T-helper 2 cell treated with Interferon-gamma antibody and Interleukin-4, amounts not matched to agents 5 μg/mL and 100 μg/mL, for 36 hours (primary cell): ENCODE results near the gene HSP90AB1.
A peak's percentile ranks its signal among the peaks of the same experiment; 100 is the strongest.
"Not testable (repeated sequence)": the region's sequence is repeated elsewhere in the genome, so short reads cannot be mapped to it uniquely, and the experiment has no call there.

Source experiments
- DNase-seq: peaks from one replicate; pipeline ENCODE4 v3.0.0; 2021; ENCODE audit warnings: low spot score
- H3K27ac Mint-ChIP-seq: one replicate; pipeline ENCODE4 v1.8.0; 2021; ENCODE audit warnings: mild to moderate bottlenecking, mixed read lengths
- H3K27me3 Mint-ChIP-seq: one replicate; pipeline ENCODE4 v1.8.0; 2021; ENCODE audit warnings: low read depth, mixed read lengths
- H3K36me3 Mint-ChIP-seq: one replicate; pipeline ENCODE4 v1.8.0; 2021; ENCODE audit warnings: low read depth, mixed read lengths
- H3K4me1 Mint-ChIP-seq: one replicate; pipeline ENCODE4 v1.8.0; 2021; ENCODE audit warnings: low read depth, mixed read lengths
- H3K4me3 Mint-ChIP-seq: one replicate; pipeline ENCODE4 v1.8.0; 2022; ENCODE audit warnings: mild to moderate bottlenecking, moderate library complexity, mixed read lengths
- H3K9me3 Mint-ChIP-seq: one replicate; pipeline ENCODE4 v1.8.0; 2021; ENCODE audit warnings: mixed read lengths

The HSP90AB1 gene

DNA sequence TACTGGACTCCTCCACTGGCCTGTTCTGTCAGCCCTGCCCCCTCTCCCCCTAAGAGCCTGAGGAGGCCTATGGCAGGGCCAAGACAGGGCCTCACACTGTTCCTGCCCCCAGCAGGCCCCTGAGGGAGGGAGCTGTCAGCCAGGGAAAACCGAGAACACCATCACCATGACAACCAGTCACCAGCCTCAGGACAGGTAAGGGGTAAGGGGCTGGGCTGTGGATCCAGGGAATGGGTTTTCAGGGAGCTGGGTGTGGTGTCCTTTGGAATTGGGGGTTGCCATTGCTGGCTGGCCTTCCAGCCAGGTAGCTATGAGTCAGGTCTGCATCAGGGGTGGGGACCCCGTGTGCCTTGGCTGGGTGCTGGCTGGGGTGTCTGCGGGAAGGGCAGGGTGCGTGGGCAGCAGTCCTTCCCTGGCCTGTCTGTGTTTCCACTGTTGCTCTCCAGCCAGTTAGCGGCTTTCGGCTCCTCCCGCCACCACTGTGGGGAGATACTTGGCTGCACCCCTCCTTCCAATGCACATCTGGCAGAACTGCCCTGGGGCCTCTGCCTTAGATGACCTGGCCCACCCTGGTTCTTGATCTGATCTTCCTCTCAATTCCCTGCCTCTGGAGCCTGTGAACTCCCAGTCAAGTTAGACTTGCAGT lies 19.6 kb upstream of the HSP90AB1 start:
- DNase-seq = no peak
- Mint-ChIP-seq H3K36me3 (peaks cover 11% of the 10 kb centered on the region), H3K27ac (no peak overlapping the region), H3K4me1 (peaks cover 20% of the 10 kb centered on the region), H3K27me3 (no peaks in the 10 kb centered on the region), H3K9me3 (no peaks in the 10 kb centered on the region), H3K4me3 (no peak overlapping the region)

DNA sequence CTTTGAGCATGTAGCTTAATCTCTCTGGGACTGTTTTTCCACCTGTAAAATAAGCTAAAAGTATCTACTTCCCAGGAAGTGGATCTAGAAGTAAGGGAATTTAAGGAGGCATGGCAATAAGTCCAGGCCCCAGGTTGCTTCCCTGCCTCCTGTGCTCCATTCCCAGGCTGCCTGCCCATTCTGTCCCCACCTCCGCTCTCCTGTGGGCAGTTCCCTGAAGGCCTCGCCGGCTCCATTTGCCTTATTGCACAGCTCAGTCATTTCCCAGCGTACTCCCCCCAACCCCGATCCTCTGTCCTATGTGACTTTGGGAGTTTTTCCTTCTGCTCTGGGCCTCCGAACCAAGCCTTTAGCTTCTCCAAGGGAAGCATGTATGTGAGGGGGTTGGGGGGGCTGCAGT lies 18.9 kb upstream of the HSP90AB1 start:
- DNase-seq = no peak
- H3K36me3 Mint-ChIP-seq = peaks cover 14% of the 10 kb centered on the region
- H3K9me3 Mint-ChIP-seq = no peaks in the 10 kb centered on the region
- no peak overlapping the region for H3K27ac Mint-ChIP-seq
- no peak overlapping the region for H3K4me3 Mint-ChIP-seq
- no peaks in the 10 kb centered on the region for H3K27me3 Mint-ChIP-seq
- peaks cover 17% of the 10 kb centered on the region for H3K4me1 Mint-ChIP-seq

DNA sequence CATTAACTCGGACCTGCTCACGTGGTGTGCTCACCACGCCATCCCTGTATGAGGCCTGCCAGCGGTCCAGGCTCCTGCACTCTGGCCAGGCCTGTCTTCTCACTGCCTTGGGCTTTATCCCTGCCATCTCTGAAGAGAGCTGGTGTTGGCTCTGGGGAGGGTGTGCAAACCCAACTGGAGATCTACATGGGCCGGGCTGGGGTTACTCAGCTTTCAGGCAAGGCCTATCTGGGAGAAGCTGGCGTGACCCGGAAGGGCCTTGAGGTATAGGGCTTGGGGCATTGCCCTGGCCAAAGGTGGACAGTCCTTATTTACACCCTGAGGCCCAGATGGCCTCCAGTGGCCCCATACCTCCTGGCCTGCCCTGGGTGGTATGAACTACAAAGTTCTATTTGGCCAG lies 18.5 kb upstream of the HSP90AB1 start:
- Mint-ChIP-seq H3K4me3 (no peak overlapping the region), H3K9me3 (no peaks in the 10 kb centered on the region), H3K27me3 (no peaks in the 10 kb centered on the region), H3K4me1 (peaks cover 16% of the 10 kb centered on the region), H3K36me3 (peaks cover 14% of the 10 kb centered on the region), H3K27ac (no peak overlapping the region)
- DNase-seq = no peak

DNA sequence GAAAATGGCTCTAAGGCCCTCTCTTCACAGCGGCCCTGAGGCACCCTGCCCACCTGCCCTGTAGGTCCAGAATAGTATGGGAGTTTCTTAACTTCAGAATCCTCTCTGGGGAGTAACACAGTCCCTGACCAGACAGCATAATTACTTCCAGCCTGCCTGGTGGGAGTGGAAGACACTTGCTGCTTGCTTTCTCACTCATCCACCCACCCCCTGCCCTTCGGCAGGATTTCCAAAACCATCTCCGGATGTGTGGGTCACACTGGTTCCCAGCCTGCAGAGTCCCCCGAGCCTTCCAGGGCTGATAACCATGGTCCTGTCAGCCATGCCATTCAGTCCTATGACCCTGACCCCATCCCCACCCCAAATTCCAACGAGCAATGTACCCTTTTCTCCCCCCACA lies 18.1 kb upstream of the HSP90AB1 start:
- DNase-seq = no peak
- Mint-ChIP-seq H3K27me3 (no peaks in the 10 kb centered on the region), H3K4me1 (peaks cover 16% of the 10 kb centered on the region), H3K9me3 (no peaks in the 10 kb centered on the region), H3K36me3 (peaks cover 14% of the 10 kb centered on the region), H3K27ac (no peak overlapping the region), H3K4me3 (no peak overlapping the region)

DNA sequence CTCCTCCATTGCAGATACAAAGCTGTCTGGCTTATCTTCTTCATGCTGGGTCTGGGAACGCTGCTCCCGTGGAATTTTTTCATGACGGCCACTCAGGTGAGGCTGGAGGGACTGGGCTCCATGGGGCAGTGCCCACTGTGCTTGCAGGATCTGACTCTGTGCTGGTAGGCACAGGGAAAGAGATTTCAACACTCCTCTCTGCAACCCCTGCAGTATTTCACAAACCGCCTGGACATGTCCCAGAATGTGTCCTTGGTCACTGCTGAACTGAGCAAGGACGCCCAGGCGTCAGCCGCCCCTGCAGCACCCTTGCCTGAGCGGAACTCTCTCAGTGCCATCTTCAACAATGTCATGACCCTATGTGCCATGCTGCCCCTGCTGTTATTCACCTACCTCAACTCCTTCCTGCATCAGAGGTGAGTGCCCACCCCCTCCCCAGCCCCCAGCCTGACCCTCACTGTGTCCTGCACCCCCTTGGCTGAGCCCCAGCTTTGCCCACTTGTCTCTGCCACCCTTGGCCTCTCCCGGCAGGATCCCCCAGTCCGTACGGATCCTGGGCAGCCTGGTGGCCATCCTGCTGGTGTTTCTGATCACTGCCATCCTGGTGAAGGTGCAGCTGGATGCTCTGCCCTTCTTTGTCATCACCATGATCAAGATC lies 17.4 kb upstream of the HSP90AB1 start:
- H3K27me3 Mint-ChIP-seq = no peaks in the 10 kb centered on the region
- H3K36me3 Mint-ChIP-seq = peaks cover 14% of the 10 kb centered on the region
- DNase-seq = no peak
- H3K9me3 Mint-ChIP-seq = no peaks in the 10 kb centered on the region
- no peak overlapping the region for H3K27ac Mint-ChIP-seq
- H3K4me3 Mint-ChIP-seq = no peak overlapping the region
- H3K4me1 Mint-ChIP-seq = peaks cover 12% of the 10 kb centered on the region

DNA sequence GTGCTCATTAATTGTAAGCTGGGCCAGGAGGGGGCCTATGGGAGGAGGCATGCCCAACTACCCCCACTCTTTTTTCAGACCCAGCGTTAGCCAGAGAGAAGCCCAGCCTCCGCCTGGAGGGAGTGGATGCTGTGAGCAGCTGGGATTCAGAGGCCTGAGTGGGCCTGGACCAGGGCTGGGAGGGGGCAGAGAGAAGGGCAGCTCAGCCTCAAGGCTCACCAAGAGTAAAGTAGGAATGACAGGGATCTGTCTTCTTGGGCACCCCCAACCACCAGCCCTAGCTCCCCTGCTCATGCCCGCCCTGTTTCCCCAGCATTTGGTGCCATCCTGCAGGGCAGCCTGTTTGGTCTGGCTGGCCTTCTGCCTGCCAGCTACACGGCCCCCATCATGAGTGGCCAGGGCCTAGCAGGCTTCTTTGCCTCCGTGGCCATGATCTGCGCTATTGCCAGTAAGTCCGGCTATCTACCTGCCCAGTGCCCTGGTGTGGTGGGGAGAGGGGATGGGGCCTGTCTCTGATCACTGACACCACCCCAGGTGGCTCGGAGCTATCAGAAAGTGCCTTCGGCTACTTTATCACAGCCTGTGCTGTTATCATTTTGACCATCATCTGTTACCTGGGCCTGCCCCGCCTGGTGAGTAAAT lies 16.7 kb upstream of the HSP90AB1 start:
- Mint-ChIP-seq H3K36me3 (peaks cover 14% of the 10 kb centered on the region), H3K27me3 (no peaks in the 10 kb centered on the region), H3K27ac (no peak overlapping the region), H3K9me3 (no peaks in the 10 kb centered on the region), H3K4me3 (no peak overlapping the region), H3K4me1 (peaks cover 6% of the 10 kb centered on the region)
- DNase-seq = no peak

DNA sequence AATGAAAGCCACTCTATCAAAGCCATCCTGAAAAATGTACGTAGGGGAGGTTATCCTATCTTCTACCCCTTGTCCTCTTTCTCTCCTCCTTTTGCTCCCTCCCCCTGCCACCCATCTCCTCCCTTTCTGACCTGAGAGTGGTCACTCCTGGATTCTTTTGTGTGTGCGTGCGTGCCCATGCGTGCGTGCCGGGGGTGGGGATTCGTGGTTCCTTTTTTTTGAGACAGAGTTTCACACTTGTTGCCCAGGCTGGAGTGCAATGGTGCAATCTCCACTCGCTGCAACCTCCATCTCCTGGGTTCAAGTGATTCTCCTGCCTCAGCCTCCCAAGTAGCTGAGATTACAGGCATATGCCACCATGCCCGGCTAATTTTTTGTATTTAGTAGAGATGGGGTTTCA lies 15.5 kb upstream of the HSP90AB1 start:
- H3K4me1 Mint-ChIP-seq, H3K4me3 Mint-ChIP-seq, H3K27ac Mint-ChIP-seq, H3K27me3 Mint-ChIP-seq, H3K9me3 Mint-ChIP-seq, DNase-seq: not testable (repeated sequence)
- H3K36me3 Mint-ChIP-seq = peaks cover 14% of the 10 kb centered on the region

DNA sequence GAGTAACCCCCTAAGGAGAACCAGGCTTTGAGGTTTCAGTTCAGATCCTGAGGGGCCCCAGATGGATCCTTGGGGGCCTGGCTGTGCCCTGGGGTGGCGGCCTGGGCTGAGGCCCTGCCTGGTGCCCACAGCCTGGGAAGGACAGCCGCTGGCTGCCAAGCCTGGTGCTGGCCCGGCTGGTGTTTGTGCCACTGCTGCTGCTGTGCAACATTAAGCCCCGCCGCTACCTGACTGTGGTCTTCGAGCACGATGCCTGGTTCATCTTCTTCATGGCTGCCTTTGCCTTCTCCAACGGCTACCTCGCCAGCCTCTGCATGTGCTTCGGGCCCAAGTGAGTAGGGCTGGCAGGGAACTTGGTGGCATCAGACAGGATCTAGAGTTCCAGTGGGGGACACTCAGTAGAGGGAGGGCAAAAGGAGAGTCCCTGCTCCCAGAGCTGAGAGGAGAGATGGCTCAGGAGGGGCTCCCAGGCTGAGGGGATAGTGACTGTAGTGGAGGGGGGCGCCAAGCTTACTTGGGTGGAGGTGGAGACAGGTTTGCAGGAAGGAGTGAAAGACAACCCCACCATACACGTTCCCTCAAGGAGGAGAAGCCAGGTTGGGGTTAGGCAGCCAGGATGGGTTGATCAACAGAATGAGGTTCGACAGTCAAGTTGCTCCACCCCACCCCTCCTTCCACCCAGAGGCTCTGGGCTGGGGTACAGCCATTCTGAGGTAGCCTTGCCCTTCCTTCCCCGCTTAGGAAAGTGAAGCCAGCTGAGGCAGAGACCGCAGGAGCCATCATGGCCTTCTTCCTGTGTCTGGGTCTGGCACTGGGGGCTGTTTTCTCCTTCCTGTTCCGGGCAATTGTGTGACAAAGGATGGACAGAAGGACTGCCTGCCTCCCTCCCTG lies 14.0 kb upstream of the HSP90AB1 start:
- Mint-ChIP-seq H3K9me3 (no peaks in the 10 kb centered on the region), H3K27me3 (no peaks in the 10 kb centered on the region), H3K36me3 (peaks cover 14% of the 10 kb centered on the region), H3K4me3 (no peak overlapping the region), H3K4me1 (peaks cover 6% of the 10 kb centered on the region), H3K27ac (peak overlapping the region; percentile 27)
- DNase-seq = no peak

DNA sequence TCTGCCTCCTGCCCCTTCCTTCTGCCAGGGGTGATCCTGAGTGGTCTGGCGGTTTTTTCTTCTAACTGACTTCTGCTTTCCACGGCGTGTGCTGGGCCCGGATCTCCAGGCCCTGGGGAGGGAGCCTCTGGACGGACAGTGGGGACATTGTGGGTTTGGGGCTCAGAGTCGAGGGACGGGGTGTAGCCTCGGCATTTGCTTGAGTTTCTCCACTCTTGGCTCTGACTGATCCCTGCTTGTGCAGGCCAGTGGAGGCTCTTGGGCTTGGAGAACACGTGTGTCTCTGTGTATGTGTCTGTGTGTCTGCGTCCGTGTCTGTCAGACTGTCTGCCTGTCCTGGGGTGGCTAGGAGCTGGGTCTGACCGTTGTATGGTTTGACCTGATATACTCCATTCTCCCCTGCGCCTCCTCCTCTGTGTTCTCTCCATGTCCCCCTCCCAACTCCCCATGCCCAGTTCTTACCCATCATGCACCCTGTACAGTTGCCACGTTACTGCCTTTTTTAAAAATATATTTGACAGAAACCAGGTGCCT lies 13.3 kb upstream of the HSP90AB1 start:
- Mint-ChIP-seq H3K27me3 (no peaks in the 10 kb centered on the region), H3K9me3 (no peaks in the 10 kb centered on the region), H3K27ac (peak overlapping the region; percentile 27), H3K4me1 (peaks cover 10% of the 10 kb centered on the region), H3K4me3 (no peak overlapping the region), H3K36me3 (peaks cover 14% of the 10 kb centered on the region)
- no peak for DNase-seq

DNA sequence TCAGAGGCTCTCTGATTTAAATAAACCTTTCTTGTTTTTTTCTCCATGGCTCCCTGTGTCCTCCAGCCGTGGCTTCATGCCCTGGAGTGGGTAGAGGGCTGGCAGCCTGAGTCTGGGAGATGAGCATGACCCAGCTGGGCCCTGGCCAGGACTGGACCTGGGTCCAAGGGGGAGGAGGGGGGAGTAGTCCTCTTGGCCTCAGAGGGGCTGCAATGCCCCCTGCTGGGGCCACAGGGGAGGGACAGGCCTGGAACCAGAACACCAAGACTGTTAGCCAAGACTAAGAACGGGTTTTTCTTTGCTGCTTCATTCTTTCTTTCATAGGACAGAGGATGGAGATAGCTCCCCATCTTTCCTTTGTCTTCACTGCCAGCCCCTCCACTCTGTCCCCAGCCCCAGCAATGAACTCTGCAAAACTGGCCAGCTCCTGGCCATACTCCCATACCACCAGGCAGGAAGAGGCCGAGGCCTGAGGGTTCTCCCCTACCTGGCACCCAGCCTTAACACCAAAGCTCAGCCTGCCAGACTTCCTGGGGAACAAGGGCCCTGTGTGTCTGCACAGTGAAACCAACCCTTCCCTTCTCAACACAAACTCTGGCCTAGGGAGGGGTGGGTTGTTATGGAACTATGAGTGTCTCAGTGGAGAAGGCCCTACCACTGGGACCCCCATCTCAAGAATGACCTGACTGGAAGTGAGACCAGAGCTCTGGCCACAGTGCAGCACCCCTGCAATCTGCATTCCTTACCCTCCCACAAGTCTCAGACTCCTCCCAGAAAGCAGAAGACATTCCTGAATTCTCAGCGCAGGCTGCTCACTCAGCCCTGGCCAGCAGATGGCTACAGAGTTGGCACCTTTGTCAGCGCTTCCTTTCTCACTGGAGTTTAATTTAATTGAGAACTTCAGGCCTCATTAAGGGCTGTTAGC lies 12.5 kb upstream of the HSP90AB1 start:
- no peak overlapping the region for H3K4me3 Mint-ChIP-seq
- peaks cover 10% of the 10 kb centered on the region for H3K4me1 Mint-ChIP-seq
- no peaks in the 10 kb centered on the region for H3K9me3 Mint-ChIP-seq
- no peak overlapping the region for H3K27ac Mint-ChIP-seq
- H3K36me3 Mint-ChIP-seq = peaks cover 14% of the 10 kb centered on the region
- no peak for DNase-seq
- no peaks in the 10 kb centered on the region for H3K27me3 Mint-ChIP-seq

DNA sequence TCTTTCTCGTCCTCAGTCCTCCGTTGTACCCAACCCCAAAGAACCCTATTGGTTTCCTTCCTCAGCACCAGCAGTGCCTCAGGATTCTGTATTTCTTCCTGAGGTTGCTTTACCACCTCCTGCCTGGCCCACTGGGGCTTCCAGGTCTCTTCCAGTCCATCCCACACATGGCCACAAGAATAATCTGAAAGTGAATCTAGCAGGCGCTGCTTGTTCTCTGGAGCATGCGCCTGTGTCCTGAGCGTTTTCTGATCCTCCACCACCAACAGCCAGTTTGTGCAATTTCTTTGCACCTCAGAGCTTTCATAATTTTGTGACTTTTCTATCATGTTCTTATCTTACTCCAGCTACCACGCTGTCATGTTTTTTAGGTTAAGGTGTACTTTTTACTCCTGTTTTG lies 11.6 kb upstream of the HSP90AB1 start:
- no peak overlapping the region for H3K4me3 Mint-ChIP-seq
- no peak overlapping the region for H3K27ac Mint-ChIP-seq
- H3K36me3 Mint-ChIP-seq = peaks cover 11% of the 10 kb centered on the region
- DNase-seq = no peak
- H3K27me3 Mint-ChIP-seq = no peaks in the 10 kb centered on the region
- H3K4me1 Mint-ChIP-seq = peaks cover 10% of the 10 kb centered on the region
- no peaks in the 10 kb centered on the region for H3K9me3 Mint-ChIP-seq

DNA sequence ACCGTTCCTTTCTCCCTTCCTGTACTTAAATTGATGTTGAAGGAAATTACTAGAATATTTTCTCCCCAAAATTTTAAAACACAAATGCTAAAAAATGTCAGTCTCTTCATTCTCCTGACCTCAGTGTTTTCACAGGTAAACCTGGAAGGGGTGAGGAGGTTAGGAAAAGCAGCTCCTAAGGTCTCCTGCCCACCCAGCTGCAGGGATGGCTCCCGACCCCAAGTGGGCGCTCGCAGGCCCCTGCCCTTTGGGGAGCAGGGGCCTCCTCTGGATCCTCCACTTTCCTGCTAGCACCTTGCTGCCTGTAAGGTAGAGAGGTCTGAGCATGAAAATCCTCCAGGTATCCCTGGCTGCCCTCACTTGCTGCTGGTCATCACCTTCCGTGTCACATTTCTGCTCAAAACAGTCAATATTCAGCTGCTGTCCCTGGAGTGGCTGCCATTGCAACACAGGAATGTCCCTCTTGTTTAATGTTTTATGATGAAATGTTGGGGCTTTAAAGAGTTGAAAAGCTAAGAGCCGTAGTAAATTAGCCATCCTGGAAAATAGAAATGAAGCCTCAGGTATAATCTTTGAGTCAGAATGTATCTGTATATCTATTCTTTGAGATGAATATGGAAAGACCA lies 10.9 kb upstream of the HSP90AB1 start:
- no peak for DNase-seq
- H3K9me3 Mint-ChIP-seq = no peaks in the 10 kb centered on the region
- H3K4me1 Mint-ChIP-seq = peaks cover 10% of the 10 kb centered on the region
- no peak overlapping the region for H3K4me3 Mint-ChIP-seq
- H3K36me3 Mint-ChIP-seq = peaks cover 6% of the 10 kb centered on the region
- no peak overlapping the region for H3K27ac Mint-ChIP-seq
- no peaks in the 10 kb centered on the region for H3K27me3 Mint-ChIP-seq
